Neural progenitor cell (in vitro differentiated cells): ENCODE measurements around the gene SCAMP4.

Experiments
- EZH2 ChIP-seq: fragments of 200-600 bp; sonication (generic); IDR thresholded peaks from 2 replicates; pipeline ENCODE4 v1.6.1; 2017; ENCODE audit warnings: antibody characterized with exemption, mild to moderate bottlenecking, moderate library complexity
- EZH2phosphoT487 ChIP-seq: fragments of 200-600 bp; sonication (generic); IDR thresholded peaks from 2 replicates; pipeline ENCODE4 v1.6.1; 2017; ENCODE audit warnings: antibody characterized with exemption
- TF ChIP-seq, protein P1 (sequence below): fragments of 200-600 bp; sonication (generic); IDR thresholded peaks from 2 replicates; pipeline ENCODE4 v1.5.1; 2017; ENCODE audit warnings: antibody characterized with exemption, mild to moderate bottlenecking

DNA sequence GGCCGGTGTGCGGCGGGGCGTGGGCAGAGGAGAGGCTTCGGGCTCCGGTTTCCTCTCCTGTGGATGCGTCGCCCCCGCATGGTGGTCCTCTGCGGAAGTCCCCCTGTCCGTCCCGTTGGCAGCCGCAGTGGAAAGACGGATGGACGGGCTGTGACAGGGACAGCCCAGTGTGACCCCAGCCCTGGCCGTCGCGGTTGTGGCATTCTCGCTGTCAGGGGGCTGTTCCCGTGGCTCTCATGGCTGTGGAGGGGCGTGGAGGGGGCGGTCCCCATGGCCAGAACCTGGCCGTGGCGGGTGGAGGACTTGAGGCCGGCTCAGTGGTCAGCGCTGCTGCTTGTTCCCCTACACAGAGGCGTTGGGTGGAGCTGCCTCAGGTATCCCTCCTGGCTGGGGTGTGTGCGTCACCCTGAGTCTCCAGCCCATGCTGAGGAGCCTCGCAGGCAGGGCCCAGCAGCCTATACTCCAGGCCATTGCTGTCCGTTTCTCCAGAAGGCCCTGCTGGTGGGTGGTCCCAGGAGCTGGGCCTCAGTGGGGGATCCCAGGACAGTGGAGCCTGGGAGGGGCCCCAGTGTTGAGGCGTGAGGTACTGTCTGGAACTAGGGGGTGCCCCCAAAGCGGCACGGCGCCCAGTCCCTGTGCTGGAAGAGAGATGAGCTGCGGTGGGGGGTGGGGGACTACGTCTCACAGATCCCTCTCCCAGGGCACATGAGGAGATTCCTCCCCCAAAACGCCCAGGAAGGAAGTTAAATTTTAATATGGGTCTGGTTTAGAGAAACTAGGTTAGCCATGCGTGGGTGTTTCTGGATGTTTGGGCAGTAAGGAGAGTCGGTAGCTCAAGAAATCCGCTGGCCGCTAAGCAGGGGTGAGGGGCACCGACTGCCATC, 56.0 kb downstream of the SCAMP4 start:
- TF ChIP-seq, protein P1, sequence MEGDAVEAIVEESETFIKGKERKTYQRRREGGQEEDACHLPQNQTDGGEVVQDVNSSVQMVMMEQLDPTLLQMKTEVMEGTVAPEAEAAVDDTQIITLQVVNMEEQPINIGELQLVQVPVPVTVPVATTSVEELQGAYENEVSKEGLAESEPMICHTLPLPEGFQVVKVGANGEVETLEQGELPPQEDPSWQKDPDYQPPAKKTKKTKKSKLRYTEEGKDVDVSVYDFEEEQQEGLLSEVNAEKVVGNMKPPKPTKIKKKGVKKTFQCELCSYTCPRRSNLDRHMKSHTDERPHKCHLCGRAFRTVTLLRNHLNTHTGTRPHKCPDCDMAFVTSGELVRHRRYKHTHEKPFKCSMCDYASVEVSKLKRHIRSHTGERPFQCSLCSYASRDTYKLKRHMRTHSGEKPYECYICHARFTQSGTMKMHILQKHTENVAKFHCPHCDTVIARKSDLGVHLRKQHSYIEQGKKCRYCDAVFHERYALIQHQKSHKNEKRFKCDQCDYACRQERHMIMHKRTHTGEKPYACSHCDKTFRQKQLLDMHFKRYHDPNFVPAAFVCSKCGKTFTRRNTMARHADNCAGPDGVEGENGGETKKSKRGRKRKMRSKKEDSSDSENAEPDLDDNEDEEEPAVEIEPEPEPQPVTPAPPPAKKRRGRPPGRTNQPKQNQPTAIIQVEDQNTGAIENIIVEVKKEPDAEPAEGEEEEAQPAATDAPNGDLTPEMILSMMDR, result no peak
- no peak for TF ChIP-seq EZH2
- no peak for TF ChIP-seq EZH2phosphoT487
